ENCODE results near the gene NOX1.
"Not testable (repeated sequence)": the region's sequence is repeated elsewhere in the genome, so short reads cannot be mapped to it uniquely, and the experiment has no call there.

The NOX1 gene

GRCh38 chrX:100819837-100820666, 54.1 kb downstream of the NOX1 start, which contains the start of gene CSTF2:
CSTF2 (plus strand) TSS chrX:100820391; CDS start chrX:100820417, 26 bp downstream.
- peak; percentile 33 for DNase-seq (ENCODE audit: low read depth, low spot score)
- H3K27ac ChIP-seq = peak within 1 kb of the TSS; percentile 61

- H3K27ac ChIP-seq = peak overlapping the region; percentile 61
- DNase-seq (ENCODE audit: low read depth, low spot score) = no peak
These were observed 54.7 kb downstream of the NOX1 start for GRCh38 chrX:100819534-100819836.

- no peak overlapping the region for H3K27ac ChIP-seq
- DNase-seq (ENCODE audit: low read depth, low spot score) = no peak
These were observed 56.8 kb downstream of the NOX1 start for GRCh38 chrX:100817340-100817739.

GRCh38 chrX:100812216-100813158, 61.7 kb downstream of the NOX1 start:
- H3K27ac ChIP-seq = peak overlapping the region; percentile 40
- no peak for DNase-seq (ENCODE audit: low read depth, low spot score)

- not testable (repeated sequence) for DNase-seq (ENCODE audit: low read depth, low spot score)
- H3K27ac ChIP-seq = peak overlapping the region; percentile 22
These were observed 65.9 kb downstream of the NOX1 start for GRCh38 chrX:100808265-100808664.

- DNase-seq (ENCODE audit: low read depth, low spot score) = no peak
- H3K27ac ChIP-seq = no peak overlapping the region
These were observed 69.4 kb downstream of the NOX1 start for GRCh38 chrX:100804780-100805179.

GRCh38 chrX:100802843-100803242, 71.3 kb downstream of the NOX1 start:
- no peak overlapping the region for H3K27ac ChIP-seq
- DNase-seq (ENCODE audit: low read depth, low spot score) = no peak

- DNase-seq (ENCODE audit: low read depth, low spot score) = no peak
- no peak overlapping the region for H3K27ac ChIP-seq
These were observed 75.5 kb downstream of the NOX1 start for GRCh38 chrX:100798484-100799214.

GRCh38 chrX:100797359-100797758, 76.8 kb downstream of the NOX1 start:
- H3K27ac ChIP-seq = no peak overlapping the region
- DNase-seq (ENCODE audit: low read depth, low spot score) = no peak

- H3K27ac ChIP-seq; DNase-seq (ENCODE audit: low read depth, low spot score): not testable (repeated sequence)
These were observed 77.8 kb downstream of the NOX1 start for GRCh38 chrX:100796371-100796770.

Data from epithelial cell of prostate (primary cell).